Endothelial cell (in vitro differentiated cells): ENCODE measurements around the gene SERPINB2. TPM values are rescaled to one million over a fixed set of nuclear protein-coding genes. Genes with fewer than 3 reads are reported as not detected.

ENCODE experiments used
- DNase-seq: peaks from one replicate; pipeline ENCODE4 v3.0.0; 2021; ENCODE audit warnings: low spot score
- H3K27ac Mint-ChIP-seq: one replicate; pipeline ENCODE4 v1.8.0; 2021; ENCODE audit warnings: mixed read lengths, inconsistent platforms; ENCODE audit not compliant: unreplicated experiment
- H3K27me3 Mint-ChIP-seq: one replicate; pipeline ENCODE4 v1.8.0; 2021; ENCODE audit warnings: mild to moderate bottlenecking, moderate library complexity, mixed read lengths, inconsistent platforms; ENCODE audit not compliant: unreplicated experiment
- H3K36me3 Mint-ChIP-seq: one replicate; pipeline ENCODE4 v1.8.0; 2021; ENCODE audit warnings: mild to moderate bottlenecking, low read depth, mixed read lengths, inconsistent platforms; ENCODE audit not compliant: unreplicated experiment
- H3K4me1 Mint-ChIP-seq: one replicate; pipeline ENCODE4 v1.8.0; 2021; ENCODE audit warnings: mild to moderate bottlenecking, mixed read lengths, inconsistent platforms; ENCODE audit not compliant: unreplicated experiment
- H3K4me3 Mint-ChIP-seq: one replicate; pipeline ENCODE4 v1.8.0; 2021; ENCODE audit warnings: mild to moderate bottlenecking, mixed read lengths, inconsistent platforms; ENCODE audit not compliant: unreplicated experiment
- H3K9me3 Mint-ChIP-seq: one replicate; pipeline ENCODE4 v1.8.0; 2021; ENCODE audit warnings: mixed read lengths, inconsistent platforms; ENCODE audit not compliant: unreplicated experiment
- total RNA-seq: library from RNA; stranded (reverse); fragmentation: NEBNext Ultra II Directional; extraction: Animal tissue kit (Norgen Biotek cat#: 25700); gene quantifications from one replicate; pipeline ENCODE4 v1.2.1, GENCODE V29; 2021; ENCODE audit not compliant: unreplicated experiment
- TF ChIP-seq, protein P1 (sequence below): fragments of 200-600 bp; sonication (generic); IDR thresholded peaks from one replicate; pipeline ENCODE4 v1.5.0; 2021; ENCODE audit warnings: antibody characterized with exemption; ENCODE audit not compliant: unreplicated experiment

SERPINB2 gene
- total RNA-seq, 1 donor from 2014 or later, result not detected

DNA sequence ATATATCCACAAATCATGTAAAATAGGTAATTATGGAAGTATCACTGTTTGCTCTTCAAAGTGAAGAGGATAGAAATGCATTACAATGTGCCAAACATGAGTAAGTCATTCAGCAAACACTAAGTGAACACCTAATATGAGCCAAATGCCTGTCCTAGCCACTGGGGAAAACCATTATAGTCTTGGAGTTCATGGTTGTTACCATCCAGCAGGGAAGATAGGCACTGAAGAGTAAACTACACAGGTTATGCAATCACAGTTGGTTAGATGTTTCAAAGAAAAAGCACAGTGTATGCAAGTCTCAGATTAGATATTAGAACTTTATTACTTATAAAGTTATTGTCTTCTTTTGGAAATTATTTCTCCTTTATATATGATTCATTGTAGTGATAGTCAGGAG lies 3.9 kb upstream of the SERPINB2 start:
- no peak overlapping the region for H3K4me3 Mint-ChIP-seq
- no peak overlapping the region for H3K27ac Mint-ChIP-seq
- TF ChIP-seq, protein P1, sequence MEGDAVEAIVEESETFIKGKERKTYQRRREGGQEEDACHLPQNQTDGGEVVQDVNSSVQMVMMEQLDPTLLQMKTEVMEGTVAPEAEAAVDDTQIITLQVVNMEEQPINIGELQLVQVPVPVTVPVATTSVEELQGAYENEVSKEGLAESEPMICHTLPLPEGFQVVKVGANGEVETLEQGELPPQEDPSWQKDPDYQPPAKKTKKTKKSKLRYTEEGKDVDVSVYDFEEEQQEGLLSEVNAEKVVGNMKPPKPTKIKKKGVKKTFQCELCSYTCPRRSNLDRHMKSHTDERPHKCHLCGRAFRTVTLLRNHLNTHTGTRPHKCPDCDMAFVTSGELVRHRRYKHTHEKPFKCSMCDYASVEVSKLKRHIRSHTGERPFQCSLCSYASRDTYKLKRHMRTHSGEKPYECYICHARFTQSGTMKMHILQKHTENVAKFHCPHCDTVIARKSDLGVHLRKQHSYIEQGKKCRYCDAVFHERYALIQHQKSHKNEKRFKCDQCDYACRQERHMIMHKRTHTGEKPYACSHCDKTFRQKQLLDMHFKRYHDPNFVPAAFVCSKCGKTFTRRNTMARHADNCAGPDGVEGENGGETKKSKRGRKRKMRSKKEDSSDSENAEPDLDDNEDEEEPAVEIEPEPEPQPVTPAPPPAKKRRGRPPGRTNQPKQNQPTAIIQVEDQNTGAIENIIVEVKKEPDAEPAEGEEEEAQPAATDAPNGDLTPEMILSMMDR, result no peak
- H3K4me1 Mint-ChIP-seq, result peaks cover 5% of the 10 kb centered on the region
- DNase-seq, result no peak
- H3K27me3 Mint-ChIP-seq, result no peaks in the 10 kb centered on the region
- H3K36me3 Mint-ChIP-seq, result no peaks in the 10 kb centered on the region
- no peaks in the 10 kb centered on the region for H3K9me3 Mint-ChIP-seq

DNA sequence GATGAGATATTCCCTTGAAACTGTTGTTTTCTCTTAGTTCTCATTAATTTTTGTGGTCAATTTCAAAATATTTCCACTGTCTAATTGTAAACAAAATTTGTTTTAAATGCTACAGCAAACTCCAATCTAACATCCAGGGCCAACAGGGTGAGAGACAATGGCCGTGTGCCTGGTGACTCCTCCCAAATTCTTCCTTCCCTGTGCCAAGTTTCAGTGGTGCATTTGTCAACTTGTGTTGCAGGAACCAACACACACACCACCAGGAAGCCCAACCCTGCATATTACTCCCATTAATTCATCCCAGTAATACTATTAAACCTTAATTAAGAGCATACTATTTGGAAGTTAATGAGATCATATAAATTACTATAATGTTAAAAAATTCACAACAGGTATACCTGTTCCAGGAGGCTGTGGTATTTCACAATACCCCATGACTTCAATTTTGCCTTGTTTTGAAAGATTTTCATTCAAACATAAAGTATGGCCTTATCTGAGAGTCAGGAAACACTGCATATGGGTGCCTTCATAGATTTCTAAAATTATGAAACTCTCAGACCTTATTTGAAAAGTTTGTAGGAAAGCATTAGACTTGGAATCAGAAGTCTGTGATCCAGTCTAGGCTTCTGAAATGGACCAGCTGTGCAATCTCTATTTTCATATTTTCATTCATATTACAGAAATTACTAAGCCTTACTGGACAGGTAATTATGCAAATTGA lies 1.1 kb downstream of the SERPINB2 start:
- no peak for DNase-seq
- H3K27ac Mint-ChIP-seq, result no peak overlapping the region
- no peaks in the 10 kb centered on the region for H3K27me3 Mint-ChIP-seq
- no peak overlapping the region for H3K4me3 Mint-ChIP-seq
- H3K36me3 Mint-ChIP-seq, result no peaks in the 10 kb centered on the region
- H3K4me1 Mint-ChIP-seq, result peaks cover 5% of the 10 kb centered on the region
- TF ChIP-seq, protein P1, result no peak
- no peaks in the 10 kb centered on the region for H3K9me3 Mint-ChIP-seq

DNA sequence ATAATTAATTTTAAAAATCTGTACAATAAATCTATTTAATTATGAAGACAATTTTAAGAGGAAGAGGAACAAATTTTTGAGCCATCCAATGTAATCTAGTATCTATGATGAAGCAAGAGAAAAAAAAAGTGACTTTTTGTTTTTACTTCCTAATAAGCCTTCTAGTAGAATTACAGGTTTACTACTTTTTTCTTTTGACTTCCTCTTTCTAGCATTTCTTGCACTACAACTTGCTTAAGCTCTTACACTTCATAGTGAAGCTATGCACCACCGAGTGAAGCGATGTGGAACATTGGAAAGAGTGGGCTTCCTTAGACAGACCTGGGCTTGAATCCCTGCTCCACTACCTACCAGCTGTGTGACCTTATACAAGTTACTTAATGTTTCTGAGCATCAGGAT lies 2.1 kb downstream of the SERPINB2 start:
- TF ChIP-seq, protein P1, result no peak
- Mint-ChIP-seq H3K4me3 (no peak overlapping the region), H3K36me3 (no peaks in the 10 kb centered on the region)

DNA sequence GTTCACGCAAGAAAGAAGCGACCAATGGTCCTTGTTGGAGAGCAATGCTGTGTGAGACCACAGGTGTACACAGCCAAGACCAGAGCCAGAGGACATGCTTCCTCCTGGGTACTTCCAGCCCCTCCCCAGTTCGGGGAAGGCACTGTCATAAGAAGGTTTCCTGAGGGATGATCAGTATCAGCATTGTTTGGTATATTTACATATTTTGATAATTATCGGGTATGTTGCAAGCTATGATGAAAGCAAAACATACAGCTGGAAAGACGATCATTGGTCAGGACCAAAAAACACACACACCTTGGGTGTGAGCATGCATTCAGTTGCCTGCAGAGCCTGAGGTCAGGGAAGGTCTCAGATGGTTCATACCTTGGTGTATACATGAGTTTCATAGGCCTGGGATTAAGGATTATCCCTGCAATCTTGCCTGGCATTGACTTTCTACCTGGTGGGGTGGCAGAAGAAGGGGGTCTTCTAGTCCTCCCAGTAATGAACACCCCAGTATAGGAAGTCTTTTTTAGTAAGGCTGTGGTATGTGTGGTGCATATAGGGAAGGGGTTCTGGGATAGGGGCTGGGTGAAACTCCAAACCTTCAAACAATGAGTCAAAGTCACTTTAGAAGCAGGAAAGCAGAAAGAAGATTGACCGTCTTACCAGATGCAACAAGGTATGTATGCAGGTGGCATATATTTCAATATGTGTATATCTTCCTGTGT lies 2.9 kb downstream of the SERPINB2 start:
- TF ChIP-seq, protein P1, result no peak
- no peak overlapping the region for H3K27ac Mint-ChIP-seq
- H3K4me3 Mint-ChIP-seq, result no peak overlapping the region
- H3K27me3 Mint-ChIP-seq, result no peaks in the 10 kb centered on the region
- no peaks in the 10 kb centered on the region for H3K36me3 Mint-ChIP-seq
- DNase-seq, result no peak
- H3K9me3 Mint-ChIP-seq, result no peaks in the 10 kb centered on the region
- no peaks in the 10 kb centered on the region for H3K4me1 Mint-ChIP-seq

More for the DNA sequence above, 2.1 kb downstream of the SERPINB2 start:
- DNase-seq, result no peak
- peaks cover 1% of the 10 kb centered on the region for H3K4me1 Mint-ChIP-seq
- no peaks in the 10 kb centered on the region for H3K27me3 Mint-ChIP-seq
- no peak overlapping the region for H3K27ac Mint-ChIP-seq
- H3K9me3 Mint-ChIP-seq, result no peaks in the 10 kb centered on the region

DNA sequence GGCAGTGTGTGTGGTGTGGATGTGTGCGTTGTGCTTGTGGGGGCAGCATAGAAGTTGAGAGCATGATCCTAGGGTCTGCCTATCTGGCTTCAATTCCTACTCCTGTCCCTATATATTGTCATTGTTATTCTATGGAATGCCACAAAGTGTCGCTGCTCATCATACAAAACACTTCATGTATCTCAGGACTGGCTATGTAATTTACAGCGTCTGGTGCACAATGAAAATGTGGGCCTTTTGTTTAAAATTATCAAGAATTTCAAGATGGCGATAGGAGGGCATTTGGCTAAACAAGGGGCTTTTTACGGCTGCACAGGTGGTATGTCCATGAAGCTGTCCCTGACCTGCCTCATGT lies 3.4 kb downstream of the SERPINB2 start:
- no peaks in the 10 kb centered on the region for H3K27me3 Mint-ChIP-seq
- H3K4me1 Mint-ChIP-seq, result no peaks in the 10 kb centered on the region
- no peak for DNase-seq
- H3K36me3 Mint-ChIP-seq, result no peaks in the 10 kb centered on the region
- no peaks in the 10 kb centered on the region for H3K9me3 Mint-ChIP-seq
- no peak overlapping the region for H3K27ac Mint-ChIP-seq
- TF ChIP-seq, protein P1, result no peak
- H3K4me3 Mint-ChIP-seq, result no peak overlapping the region
